MCF 10A (cell line): ENCODE data around the gene EMP3. TPM values are rescaled to one million over a fixed set of nuclear protein-coding genes. Genes with fewer than 3 reads are reported as not detected.

Experiments used
- Bru-seq: library from RNA; stranded (reverse); fragments of 400-500 nt; gene quantifications from one replicate; lab custom pipeline; 2021; lab: Mats Ljungman, UMichigan
- BruChase-seq, 2 experiments: library from RNA; stranded (reverse); fragments of 400-500 nt; gene quantifications; one replicate each; lab custom pipeline; 2021; lab: Mats Ljungman, UMichigan
- BruUV-seq: library from RNA; stranded (reverse); fragments of 400-500 nt; replicated peaks from 2 replicates; lab custom pipeline; 2021; lab: Mats Ljungman, UMichigan
- CTCF ChIA-PET: fragments of 300-600 bp; sonication (Branson Sonifier 250); formaldehyde crosslinking; extraction: SDS; loops from one replicate; lab custom pipeline; 2021; ENCODE audit warnings: antibody characterized with exemption, inconsistent platforms; lab: Yijun Ruan, JAX
- POLR2A ChIA-PET: fragments of 300-600, 350-650 bp; sonication (Branson Sonifier 250); formaldehyde crosslinking; extraction: SDS; loops from one replicate; lab custom pipeline; 2020; ENCODE audit warnings: antibody characterized with exemption, inconsistent platforms; lab: Yijun Ruan, JAX
- DNase-seq: peaks from one replicate; pipeline ENCODE4 v3.0.0-alpha.2; 2018; ENCODE audit not compliant: unreplicated experiment
- H3K27ac Mint-ChIP-seq: one replicate; pipeline ENCODE4 v1.8.0; 2022; ENCODE audit warnings: mild to moderate bottlenecking, low read depth, mixed read lengths; ENCODE audit not compliant: unreplicated experiment
- H3K27me3 Mint-ChIP-seq: one replicate; pipeline ENCODE4 v1.8.0; 2022; ENCODE audit warnings: mixed read lengths; ENCODE audit not compliant: insufficient read depth, unreplicated experiment
- H3K36me3 Mint-ChIP-seq: one replicate; pipeline ENCODE4 v1.8.0; 2022; ENCODE audit warnings: mild to moderate bottlenecking, moderate library complexity, mixed read lengths; ENCODE audit not compliant: insufficient read depth, unreplicated experiment
- H3K4me1 Mint-ChIP-seq: one replicate; pipeline ENCODE4 v1.8.0; 2022; ENCODE audit warnings: mixed read lengths; ENCODE audit not compliant: insufficient read depth, unreplicated experiment
- H3K4me3 Mint-ChIP-seq: one replicate; pipeline ENCODE4 v1.8.0; 2022; ENCODE audit warnings: mild to moderate bottlenecking, moderate library complexity, mixed read lengths; ENCODE audit not compliant: unreplicated experiment
- H3K9me3 Mint-ChIP-seq: one replicate; pipeline ENCODE4 v1.8.0; 2022; ENCODE audit warnings: mixed read lengths; ENCODE audit not compliant: unreplicated experiment
- intact Hi-C: fragments of 100-400 bp; cut with micrococcal nuclease; formaldehyde crosslinking; loops from 2 replicates; pipeline ENCODE4 v1.14.1; 2022
- long read RNA-seq: library from polyadenylated mRNA; stranded (forward); transcript quantifications from one replicate; pipeline ENCODE4 v2.0.0, GENCODE V29; 2022
- total RNA-seq: library from RNA; stranded (reverse); gene quantifications from 2 replicates; pipeline ENCODE4 v1.2.3, GENCODE V29; 2022
- TF ChIP-seq, protein P1 (sequence below): fragments of 200-600 bp; IDR thresholded peaks from one replicate; pipeline ENCODE4 v1.8.0; 2022; ENCODE audit warnings: antibody characterized with exemption, mild to moderate bottlenecking; ENCODE audit not compliant: unreplicated experiment

Gene EMP3, protein sequence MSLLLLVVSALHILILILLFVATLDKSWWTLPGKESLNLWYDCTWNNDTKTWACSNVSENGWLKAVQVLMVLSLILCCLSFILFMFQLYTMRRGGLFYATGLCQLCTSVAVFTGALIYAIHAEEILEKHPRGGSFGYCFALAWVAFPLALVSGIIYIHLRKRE
- 190 and 198 TPM in 2 replicates for total RNA-seq
- Bru-seq, nascent RNA = percentile 88 among the genes with signal in this experiment
- BruChase-seq, experiment 1, labeled RNA remaining after a 6-hour chase = percentile 92 among the genes with signal in this experiment
- percentile 82 among the genes with signal in this experiment for BruChase-seq, experiment 2, labeled RNA remaining after a 2-hour chase
- long read RNA-seq, transcript EMP3-201 (5 exons, 876 nt) = major isoform, 307 of 845 reads
- long read RNA-seq, transcript EMP3-205 (2 exons, 406 nt) = minor isoform, 20 of 845 reads
- long read RNA-seq, transcript EMP3-206 (6 exons, 683 nt) = minor isoform, 12 of 845 reads
- long read RNA-seq, partial matches to known transcripts = 489 of 845 reads
- long read RNA-seq, other reads (novel, unspliced or antisense) = 11 of 845 reads

DNA sequence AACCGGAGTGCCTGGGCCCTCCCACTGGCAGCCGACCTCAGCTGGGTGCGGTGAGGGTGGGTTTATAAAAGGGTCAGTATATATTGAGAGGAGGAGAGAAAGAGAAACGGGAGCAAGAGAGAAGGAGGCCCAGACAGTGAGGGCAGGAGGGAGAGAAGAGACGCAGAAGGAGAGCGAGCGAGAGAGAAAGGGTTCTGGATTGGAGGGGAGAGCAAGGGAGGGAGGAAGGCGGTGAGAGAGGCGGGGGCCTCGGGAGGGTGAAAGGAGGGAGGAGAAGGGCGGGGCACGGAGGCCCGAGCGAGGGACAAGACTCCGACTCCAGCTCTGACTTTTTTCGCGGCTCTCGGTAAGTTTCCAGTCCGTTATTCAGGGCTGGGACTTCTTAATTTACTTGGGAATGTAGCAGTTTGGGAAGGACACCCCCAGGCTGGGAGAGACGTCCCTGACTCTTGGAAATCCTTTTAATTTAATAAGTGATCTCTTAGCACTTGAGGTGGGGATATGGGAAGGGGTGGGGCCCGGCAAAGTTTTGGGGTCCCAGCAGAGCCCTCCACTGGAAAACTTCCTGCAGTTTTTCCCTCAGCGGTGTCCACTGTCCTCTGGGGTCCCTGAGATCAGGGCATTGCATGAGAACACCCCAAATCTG lies at the start of gene EMP3:
EMP3 (plus strand) TSS at position 288 of the 646 bp plus-strand sequence. CDS start 1,293 bp downstream, outside the sequence.
- peak within 1 kb of the TSS; percentile 94 for H3K27ac Mint-ChIP-seq
- no peaks in the 10 kb centered on the region for H3K9me3 Mint-ChIP-seq
- CTCF ChIA-PET = interaction anchor here (0.7 kb wide), 1 partner anchor 284 kb away, joined by 4 read pairs; no protein-coding TSS in a partner anchor
- H3K36me3 Mint-ChIP-seq = peaks cover 33% of the 10 kb centered on the region
- BruUV-seq = TSS peak; percentile 78
- TF ChIP-seq, protein P1, sequence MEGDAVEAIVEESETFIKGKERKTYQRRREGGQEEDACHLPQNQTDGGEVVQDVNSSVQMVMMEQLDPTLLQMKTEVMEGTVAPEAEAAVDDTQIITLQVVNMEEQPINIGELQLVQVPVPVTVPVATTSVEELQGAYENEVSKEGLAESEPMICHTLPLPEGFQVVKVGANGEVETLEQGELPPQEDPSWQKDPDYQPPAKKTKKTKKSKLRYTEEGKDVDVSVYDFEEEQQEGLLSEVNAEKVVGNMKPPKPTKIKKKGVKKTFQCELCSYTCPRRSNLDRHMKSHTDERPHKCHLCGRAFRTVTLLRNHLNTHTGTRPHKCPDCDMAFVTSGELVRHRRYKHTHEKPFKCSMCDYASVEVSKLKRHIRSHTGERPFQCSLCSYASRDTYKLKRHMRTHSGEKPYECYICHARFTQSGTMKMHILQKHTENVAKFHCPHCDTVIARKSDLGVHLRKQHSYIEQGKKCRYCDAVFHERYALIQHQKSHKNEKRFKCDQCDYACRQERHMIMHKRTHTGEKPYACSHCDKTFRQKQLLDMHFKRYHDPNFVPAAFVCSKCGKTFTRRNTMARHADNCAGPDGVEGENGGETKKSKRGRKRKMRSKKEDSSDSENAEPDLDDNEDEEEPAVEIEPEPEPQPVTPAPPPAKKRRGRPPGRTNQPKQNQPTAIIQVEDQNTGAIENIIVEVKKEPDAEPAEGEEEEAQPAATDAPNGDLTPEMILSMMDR = no peak
- H3K4me3 Mint-ChIP-seq = peak within 1 kb of the TSS; percentile 74
- intact Hi-C loops = no loop called here
- H3K27me3 Mint-ChIP-seq = no peaks in the 10 kb centered on the region
- DNase-seq = peak; percentile 90
- POLR2A ChIA-PET = interaction anchor here (0.5 to 9.4 kb wide), 5 partner anchors 7 to 641 kb away, joined by 3 to 139 read pairs (median 3); no protein-coding TSS in a partner anchor
- H3K4me1 Mint-ChIP-seq = peaks cover 46% of the 10 kb centered on the region

DNA sequence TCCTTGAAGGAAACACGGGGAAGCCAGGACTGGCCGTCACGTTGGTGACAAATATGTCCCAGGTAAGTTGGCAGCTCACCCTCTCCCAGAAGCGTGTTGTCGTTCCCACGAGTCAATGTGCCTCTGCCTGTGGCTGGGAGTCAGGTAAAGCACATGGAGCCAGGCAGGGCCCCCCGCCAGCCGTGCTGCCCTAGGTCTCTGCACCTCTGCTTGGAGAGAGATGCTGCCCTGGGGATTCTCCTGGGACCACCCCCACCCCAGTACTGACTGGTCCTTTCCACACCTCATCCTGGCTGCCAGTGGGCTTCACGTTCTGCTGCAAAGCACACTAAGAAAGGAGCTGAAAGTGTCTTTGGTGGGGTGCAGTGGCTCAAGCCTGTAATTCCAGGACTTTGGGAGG lies 45.6 kb upstream of the EMP3 start:
- no peak for DNase-seq
- POLR2A ChIA-PET = no interaction called here
- no peaks in the 10 kb centered on the region for H3K36me3 Mint-ChIP-seq
- no peak overlapping the region for H3K4me3 Mint-ChIP-seq
- BruUV-seq = no TSS peak
- intact Hi-C loops = no loop called here
- H3K27ac Mint-ChIP-seq = no peak overlapping the region
- no peaks in the 10 kb centered on the region for H3K27me3 Mint-ChIP-seq
- CTCF ChIA-PET = interaction anchor here (1.3 kb wide), 1 partner anchor 11 kb away, joined by 4 read pairs; no protein-coding TSS in a partner anchor
- no peaks in the 10 kb centered on the region for H3K4me1 Mint-ChIP-seq
- H3K9me3 Mint-ChIP-seq = peaks cover 2% of the 10 kb centered on the region
- TF ChIP-seq, protein P1 = no peak

DNA sequence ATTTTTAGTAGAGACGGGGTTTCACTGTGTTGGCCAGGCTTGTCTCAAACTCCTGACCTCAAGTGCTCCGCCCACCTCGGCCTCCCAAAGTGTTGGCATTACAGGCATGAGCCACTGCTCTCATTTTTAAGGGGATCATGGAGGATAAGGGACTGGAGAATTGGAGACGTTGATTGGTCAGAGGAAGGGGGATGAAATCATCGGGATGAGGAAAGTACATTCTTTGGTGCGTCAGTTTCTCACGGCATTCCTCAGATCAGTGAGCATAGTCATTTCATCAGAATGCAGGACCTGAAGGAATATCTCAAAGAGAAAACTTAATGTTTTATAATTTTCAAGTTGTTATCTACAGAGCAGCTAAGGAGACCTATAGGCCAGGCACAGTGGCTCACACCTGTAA lies 41.4 kb upstream of the EMP3 start:
- no peak overlapping the region for H3K4me3 Mint-ChIP-seq
- no peak for DNase-seq
- ChIA-PET POLR2A (no interaction called here), CTCF (interaction anchor here (0.7 kb wide), 1 partner anchor 17 kb away, joined by 3 read pairs; no protein-coding TSS in a partner anchor)
- BruUV-seq = no TSS peak
- no peaks in the 10 kb centered on the region for H3K4me1 Mint-ChIP-seq
- H3K36me3 Mint-ChIP-seq = no peaks in the 10 kb centered on the region
- TF ChIP-seq, protein P1 = no peak
- H3K27ac Mint-ChIP-seq = no peak overlapping the region
- H3K27me3 Mint-ChIP-seq = no peaks in the 10 kb centered on the region
- intact Hi-C loops = no loop called here
- H3K9me3 Mint-ChIP-seq = peaks cover 19% of the 10 kb centered on the region

DNA sequence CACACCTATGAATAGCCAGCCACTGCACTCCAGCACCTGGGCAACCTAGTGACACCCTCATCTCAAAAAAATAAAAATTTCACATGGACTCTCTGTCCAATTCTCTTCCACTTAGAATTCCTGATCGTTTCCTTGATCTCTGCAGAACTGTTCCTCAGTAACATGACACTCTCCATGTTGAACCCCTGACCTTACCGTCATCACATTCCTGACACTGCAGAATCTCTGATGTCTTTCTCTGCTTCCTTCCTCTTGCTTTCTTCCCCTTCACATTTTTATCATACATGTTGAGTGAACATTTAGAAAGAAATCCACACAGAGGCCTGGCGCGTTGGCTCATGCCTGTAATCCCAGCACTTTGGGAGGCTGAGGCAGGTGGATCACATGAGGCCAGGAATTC lies 40.5 kb upstream of the EMP3 start:
- Mint-ChIP-seq H3K27me3 (no peaks in the 10 kb centered on the region), H3K4me1 (no peaks in the 10 kb centered on the region), H3K27ac (no peak overlapping the region), H3K4me3 (no peak overlapping the region), H3K9me3 (peaks cover 19% of the 10 kb centered on the region), H3K36me3 (no peaks in the 10 kb centered on the region)
- ChIA-PET POLR2A (no interaction called here), CTCF (interaction anchor here (0.7 kb wide), 1 partner anchor 205 kb away, joined by 4 read pairs; no protein-coding TSS in a partner anchor)
- BruUV-seq = no TSS peak
- TF ChIP-seq, protein P1 = no peak
- no peak for DNase-seq
- intact Hi-C loops = no loop called here
